HG02981 (cell line): ENCODE results near the gene PTGR1.

ENCODE experiments used
- ATAC-seq: cut with Tn5 transposase; IDR thresholded peaks from one replicate; pipeline ENCODE4 v1.9.1; 2021; ENCODE audit warnings: mild to moderate bottlenecking, moderate library complexity; ENCODE audit not compliant: unreplicated experiment

Gene PTGR1

GRCh38 chr9:111548623-111549022, 50.8 kb downstream of the PTGR1 start:
- ATAC-seq: no peak

GRCh38 chr9:111542497-111543254, 56.8 kb downstream of the PTGR1 start:
- no peak for ATAC-seq

- ATAC-seq: no peak
Observed at GRCh38 chr9:111533099-111533790, 66.2 kb downstream of the PTGR1 start.

GRCh38 chr9:111531716-111532115, 67.7 kb downstream of the PTGR1 start:
- no peak for ATAC-seq

GRCh38 chr9:111529787-111530186, 69.7 kb downstream of the PTGR1 start:
- ATAC-seq: no peak

GRCh38 chr9:111527347-111527746, 72.1 kb downstream of the PTGR1 start:
- no peak for ATAC-seq

- ATAC-seq: no peak
Observed at GRCh38 chr9:111525056-111525977, 74.1 kb downstream of the PTGR1 start, which contains the start of gene ZNF483. TSS of gene ZNF483 (plus strand) at chr9:111525179. CDS start at chr9:111527396, 2,217 bp downstream.

GRCh38 chr9:111524731-111525055, 74.8 kb downstream of the PTGR1 start:
- ATAC-seq: no peak

- ATAC-seq: no peak
Observed at GRCh38 chr9:111516061-111516465, 83.4 kb downstream of the PTGR1 start.

GRCh38 chr9:111514967-111515366, 84.5 kb downstream of the PTGR1 start:
- ATAC-seq: no peak
